Psoas muscle (tissue), 8 donors: ENCODE data around the gene RRP9. TPM values are rescaled to one million over a fixed set of nuclear protein-coding genes. Genes with fewer than 3 reads are reported as not detected.

Experiments used
- ATAC-seq, 4 donors: fragments of 200-7000 bp; cut with Tn5 transposase; one replicate each; pipeline ENCODE4 v1.9.1; 2020; ENCODE audit warnings: moderate library complexity in 3 of 4, mild to moderate bottlenecking in 2 of 4
- DNase-seq, 2 donors: peaks; one replicate each; pipeline ENCODE4 v3.0.0-alpha.2; 2020
- H3K27ac ChIP-seq: fragments of 200-600 bp; one replicate; pipeline ENCODE4 v1.8.0; 2022
- H3K27me3 ChIP-seq, 3 donors: fragments of 200-600 bp in 1 of 3; one replicate each; pipeline versions ENCODE4 v1.6.1 to v1.8.0; 2013 to 2022; ENCODE audit warnings: low read length in 2 of 3, mild to moderate bottlenecking in 2 of 3, moderate library complexity in 1 of 3; ENCODE audit not compliant: insufficient read depth in 3 of 3
- H3K36me3 ChIP-seq, 2 donors: fragments of 200-600 bp in 1 of 2; one replicate each; pipeline versions ENCODE4 v1.6.1 to v1.8.0; 2013 to 2022; ENCODE audit warnings: low read depth in 1 of 2, mild to moderate bottlenecking in 1 of 2, moderate library complexity in 1 of 2; ENCODE audit not compliant: insufficient read depth in 1 of 2
- H3K4me1 ChIP-seq: fragments of 200-600 bp; one replicate; pipeline ENCODE4 v1.8.0; 2022
- H3K4me3 ChIP-seq: fragments of 200-600 bp; one replicate; pipeline ENCODE4 v1.8.0; 2022; ENCODE audit warnings: mild to moderate bottlenecking
- H3K9me3 ChIP-seq: fragments of 200-600 bp; one replicate; pipeline ENCODE4 v1.8.0; 2022
- CTCF ChIP-seq: fragments of 200-600 bp; IDR thresholded peaks from one replicate; pipeline ENCODE4 v1.8.0; 2022; ENCODE audit warnings: antibody characterized with exemption
- WGBS, 3 donors: extraction: QIAGEN DNeasy Blood & Tissue Kit; methylation state at CpG; one replicate each; pipeline versions ENCODE4 v1.1.6 to v1.1.7; 2013; 5-methylcytosine and 5-hydroxymethylcytosine counted together
- intact Hi-C, 2 donors: fragments of 100-400 bp; cut with DNase I; formaldehyde crosslinking; loops; one replicate each; pipeline versions ENCODE4 v1.11.0 to v1.14.2; 2022
- polyA plus RNA-seq, 3 donors: library from polyadenylated mRNA; stranded (reverse); fragments of 200-250 nt; gene quantifications; one replicate each; pipeline ENCODE4 v1.2.3, GENCODE V29; 2013
- total RNA-seq, 4 donors: library from RNA; stranded (reverse); fragmentation: NEBNext Ultra II Directional in 2 of 4; extraction: Animal tissue kit (Norgen Biotek cat#: 25700) in 2 of 4; gene quantifications; one replicate each; pipeline versions ENCODE4 v1.2.1 to v1.2.4, GENCODE V29; 2021 to 2023
- donor health status: healthy with polysubstance abuse.
- donor health status: DM: no; HTN: no; CAD: no; lungs with moderate emphysema.
- donor health status: Bipolar disorder and iron deficiency.
- donor health status: healthy.
- donor health status: DM: yes; HTN: yes; CAD: no.
- donor health status: DM: no; HTN: no; CAD: no.
- donor health status: DM: no; HTN: no; CAD: no.
- donor health status: DM: yes; HTN: yes; CAD: no.

Gene RRP9
- total and polyA plus RNA-seq, 7 donors = 19.9 to 61.4 (median 28.2) TPM

- H3K36me3 ChIP-seq = no peaks in the 10 kb centered on the region
- H3K9me3 ChIP-seq = no peaks in the 10 kb centered on the region
- TF ChIP-seq CTCF = no peak
- intact Hi-C loops = no loop called here
- WGBS, 3 donors = 77 to 85% (median 82%) methylated on average over 15 of the region's 15 CpGs
- ATAC-seq = no peak
- H3K27ac ChIP-seq = no peak overlapping the region
- no peak for DNase-seq
- H3K27me3 ChIP-seq = peaks cover 0 to 4% (median 0%) of the 10 kb centered on the region in 3 donors
- H3K4me3 ChIP-seq = no peak overlapping the region
- no peaks in the 10 kb centered on the region for H3K4me1 ChIP-seq
These were observed 44.3 kb downstream of the RRP9 start for GRCh38 chr3:51897391-51897790.

GRCh38 chr3:51896607-51897305 lies 44.9 kb downstream of the RRP9 start:
- no peak for TF ChIP-seq CTCF

GRCh38 chr3:51894939-51895338 lies 46.8 kb downstream of the RRP9 start:
- no peak for TF ChIP-seq CTCF
- Histone ChIP-seq H3K36me3 (no peaks in the 10 kb centered on the region), H3K27me3 (no peaks in the 10 kb centered on the region), H3K4me3 (no peak overlapping the region), H3K27ac (no peak overlapping the region), H3K9me3 (no peaks in the 10 kb centered on the region), H3K4me1 (no peaks in the 10 kb centered on the region)
- no peak for DNase-seq
- no peak for ATAC-seq
- WGBS, 3 donors = 88 to 91% (median 90%) methylated on average over 16 of the region's 16 CpGs
- intact Hi-C loops = no loop called here

More at GRCh38 chr3:51896607-51897305, 44.9 kb downstream of the RRP9 start:
- 87 to 92% (median 88%) methylated on average over 10 of the region's 10 CpGs for WGBS, 3 donors
- DNase-seq (no peak), ATAC-seq (no peak)
- H3K27me3 ChIP-seq = peaks cover 0 to 4% (median 0%) of the 10 kb centered on the region in 3 donors
- no peaks in the 10 kb centered on the region for H3K9me3 ChIP-seq
- H3K4me1 ChIP-seq = no peaks in the 10 kb centered on the region
- no peaks in the 10 kb centered on the region for H3K36me3 ChIP-seq
- H3K27ac ChIP-seq = no peak overlapping the region
- intact Hi-C loops = no loop called here
- no peak overlapping the region for H3K4me3 ChIP-seq

GRCh38 chr3:51894391-51894790 lies 47.3 kb downstream of the RRP9 start:
- intact Hi-C loops = no loop called here
- Histone ChIP-seq H3K27me3 (no peaks in the 10 kb centered on the region), H3K4me3 (no peak overlapping the region), H3K36me3 (no peaks in the 10 kb centered on the region), H3K9me3 (no peaks in the 10 kb centered on the region), H3K27ac (no peak overlapping the region), H3K4me1 (no peaks in the 10 kb centered on the region)
- ATAC-seq = no peak
- WGBS, 3 donors = 76 to 88% (median 87%) methylated on average over 4 of the region's 4 CpGs
- no peak for DNase-seq
- TF ChIP-seq CTCF = no peak
